GM20431 (cell line): ENCODE data around the gene ABR.
"Not testable (repeated sequence)": the region's sequence is repeated elsewhere in the genome, so short reads cannot be mapped to it uniquely, and the experiment has no call there.

Experiments
- in situ Hi-C: fragments of 300-500 bp; cut with MseI, MboI; formaldehyde crosslinking; loops from one replicate; pipeline ENCODE4 v1.15.0; 2020; ENCODE audit warnings: low sequenced_read_pairs; ENCODE audit not compliant: unreplicated experiment

Gene ABR

DNA sequence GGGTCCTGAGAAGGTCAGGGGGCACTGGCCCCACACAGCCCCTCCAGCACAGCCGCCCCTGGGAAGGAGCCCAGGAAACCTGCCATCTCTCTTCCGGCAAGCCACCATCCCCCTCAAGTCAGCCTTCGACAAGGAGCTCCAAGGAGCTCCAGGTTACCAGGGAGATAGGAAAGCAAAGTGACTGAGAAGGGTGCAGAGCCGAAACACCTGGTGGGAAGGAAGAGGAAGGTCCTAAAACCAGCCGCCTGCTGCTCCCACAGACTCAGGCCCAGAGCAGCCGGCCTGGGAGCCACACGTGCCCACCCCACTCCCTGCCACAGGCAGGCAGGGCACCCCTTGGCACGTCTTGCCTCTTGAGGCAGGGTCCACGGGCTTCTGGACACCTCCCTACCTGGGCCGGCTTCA is 102.2 kb downstream of the ABR start:
- in situ Hi-C loops = no loop called here

DNA sequence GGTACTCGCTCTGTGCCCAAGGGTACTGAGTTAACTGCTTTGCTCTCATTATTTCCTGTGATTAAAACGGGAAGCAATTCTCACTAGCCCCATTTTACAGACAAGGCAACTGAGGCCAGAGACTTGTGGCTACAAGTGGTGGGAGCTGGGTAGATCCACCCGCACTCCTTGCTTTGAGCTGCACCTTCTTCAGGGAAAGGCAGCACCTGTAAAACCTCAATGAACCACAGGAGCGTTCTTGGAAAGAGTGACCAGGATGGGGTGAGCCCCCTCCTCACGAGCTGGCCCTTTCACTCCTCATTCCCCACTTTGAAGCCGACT is 102.8 kb downstream of the ABR start:
- in situ Hi-C loops = no loop called here

DNA sequence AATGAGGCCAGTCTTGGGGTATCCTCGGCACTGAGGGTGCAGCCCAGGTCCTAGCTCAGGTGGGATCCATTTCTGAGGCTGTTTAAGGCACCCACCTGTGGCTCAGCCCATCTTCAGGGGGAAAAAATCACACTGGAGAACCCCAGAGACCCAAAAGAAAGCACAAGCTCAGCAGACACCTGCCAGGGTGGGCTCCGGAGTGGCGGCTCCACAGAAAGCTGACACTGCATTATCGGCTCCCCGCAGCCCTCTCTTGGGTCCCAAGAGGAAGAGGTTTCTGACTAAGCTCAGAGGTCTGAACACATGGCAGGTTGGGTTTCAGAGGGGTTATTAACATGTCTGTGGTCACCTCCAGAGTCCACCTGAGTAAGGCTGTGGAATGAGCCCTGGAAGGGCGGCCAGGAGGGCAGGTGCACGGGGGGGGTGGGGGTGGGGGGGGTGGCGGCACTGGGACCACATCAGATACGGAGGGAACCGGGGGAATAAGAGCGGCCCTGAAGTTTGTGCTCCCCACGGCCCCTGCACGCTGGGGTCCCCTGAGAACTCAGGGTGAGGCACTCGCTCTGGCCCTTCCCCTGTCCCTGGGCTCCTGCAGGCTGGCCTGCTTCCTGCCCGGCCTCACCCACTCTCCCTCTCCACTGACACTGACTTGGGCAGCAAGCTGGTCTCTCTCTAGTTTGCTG is 103.3 kb downstream of the ABR start:
- in situ Hi-C loops = no loop called here

DNA sequence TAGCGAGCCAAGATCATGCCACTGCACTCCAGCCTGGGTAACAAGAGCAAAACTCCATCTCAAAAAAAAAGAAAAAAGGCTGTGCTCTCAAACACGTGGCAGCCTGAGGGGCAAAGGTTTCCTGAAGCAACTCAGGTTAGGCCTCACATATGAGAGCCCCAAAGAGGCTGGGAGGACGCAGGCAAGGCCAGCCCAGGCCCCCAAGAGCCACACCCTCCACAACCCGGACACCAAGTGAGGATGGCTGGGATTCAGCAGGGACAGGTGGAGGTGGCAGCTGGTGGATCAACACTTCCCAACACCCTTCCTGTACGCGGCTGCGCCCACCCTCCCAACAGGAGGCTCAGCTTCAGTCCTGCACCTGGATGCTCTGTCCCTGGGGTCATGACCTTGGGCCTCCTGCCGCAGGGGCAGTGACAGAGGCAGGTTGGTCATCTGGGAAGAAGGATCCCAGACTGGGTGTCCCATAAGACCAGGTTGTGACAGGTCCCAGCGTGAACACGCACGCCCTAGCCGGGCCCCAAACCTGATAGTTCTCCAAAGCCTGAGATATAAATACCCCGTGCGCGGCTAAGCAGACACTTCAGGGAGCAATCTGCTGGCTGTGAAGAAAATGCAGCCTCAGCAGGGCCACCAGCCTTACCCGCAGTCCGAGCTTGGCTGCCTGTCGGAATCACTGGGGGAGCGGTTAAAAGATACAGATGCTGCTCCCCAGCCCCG is 104.7 kb downstream of the ABR start:
- in situ Hi-C loops = no loop called here

DNA sequence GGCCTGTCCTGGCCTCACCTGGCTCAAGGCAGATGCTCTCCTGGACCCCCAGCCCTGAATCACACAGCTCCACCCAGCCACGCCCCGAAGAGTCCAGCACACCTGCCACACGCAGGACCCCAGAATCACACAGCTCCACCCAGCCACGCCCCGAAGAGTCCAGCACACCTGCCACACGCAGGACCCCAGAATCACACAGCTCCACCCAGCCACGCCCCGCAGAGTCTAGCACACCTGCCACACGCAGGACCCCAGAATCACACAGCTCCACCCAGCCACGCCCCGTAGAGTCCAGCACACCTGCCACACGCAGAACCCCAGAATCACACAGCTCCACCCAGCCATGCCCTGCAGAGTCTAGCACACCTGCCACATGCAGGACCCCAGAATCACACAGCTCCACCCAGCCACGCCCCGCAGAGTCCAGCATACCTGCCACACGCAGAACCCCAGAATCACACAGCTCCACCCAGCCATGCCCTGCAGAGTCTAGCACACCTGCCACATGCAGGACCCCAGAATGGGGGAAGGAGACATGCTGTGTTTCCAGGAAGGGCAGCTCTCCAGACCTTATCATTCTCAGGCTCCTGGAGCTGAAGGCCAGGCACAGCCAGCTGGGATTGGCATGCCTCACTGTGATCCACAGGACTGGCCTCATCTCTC is 105.7 kb downstream of the ABR start:
- in situ Hi-C loops = not testable (repeated sequence)

DNA sequence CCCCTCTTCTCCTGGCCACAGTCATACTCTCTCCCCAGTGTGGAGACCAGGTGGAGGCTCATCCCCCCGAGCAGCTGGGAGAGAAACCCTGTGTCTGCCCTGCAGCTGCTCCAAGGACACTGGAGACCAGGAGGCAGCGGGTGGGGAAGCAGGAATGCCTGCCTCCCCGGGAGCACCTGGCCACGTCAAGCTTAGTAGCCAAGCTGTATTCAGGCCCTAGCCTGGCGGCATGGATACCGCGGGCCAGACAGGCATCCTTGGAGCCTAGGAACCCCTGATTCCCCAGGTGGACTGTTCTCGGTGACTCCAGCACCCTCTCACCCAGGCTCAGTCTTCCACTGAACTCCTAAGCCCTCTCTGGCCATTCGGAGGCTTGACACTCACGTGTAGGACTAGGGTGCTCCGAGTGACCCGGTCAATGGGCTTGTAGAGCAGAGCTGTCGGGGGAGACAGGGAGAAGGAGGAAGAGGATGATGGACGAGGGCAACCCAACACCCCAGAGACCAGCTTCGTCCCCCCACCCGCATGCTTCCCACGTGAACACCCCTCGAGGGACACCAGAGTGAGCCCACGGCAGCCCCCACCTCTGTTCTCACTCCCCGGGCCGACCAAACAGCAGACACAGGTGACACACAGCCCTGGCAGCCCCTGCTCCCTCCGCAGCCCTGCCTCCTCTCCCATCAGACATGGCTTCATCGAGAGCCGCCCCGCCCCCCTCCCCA is 106.4 kb downstream of the ABR start:
- in situ Hi-C loops = no loop called here

DNA sequence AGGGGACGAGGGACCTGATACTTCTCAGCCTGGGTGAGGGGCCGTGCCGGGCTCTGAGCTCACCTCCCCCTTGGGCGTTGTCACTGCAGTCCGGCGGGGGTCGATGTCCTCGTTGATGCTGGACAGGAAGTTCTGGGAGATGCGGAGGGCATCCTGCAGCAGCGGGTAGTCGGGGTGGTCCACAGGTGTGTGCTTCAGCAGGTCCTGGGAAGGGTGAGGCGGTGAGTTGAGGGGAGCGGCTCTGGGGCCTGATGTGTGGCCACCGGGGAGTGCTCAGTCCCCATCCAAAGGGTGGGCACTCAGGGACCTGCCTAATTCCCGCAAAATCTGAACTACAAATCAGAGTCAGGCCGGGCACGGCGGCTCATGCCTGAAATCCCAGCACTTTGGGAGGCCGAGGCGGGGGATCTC is 107.2 kb downstream of the ABR start:
- in situ Hi-C loops = no loop called here

DNA sequence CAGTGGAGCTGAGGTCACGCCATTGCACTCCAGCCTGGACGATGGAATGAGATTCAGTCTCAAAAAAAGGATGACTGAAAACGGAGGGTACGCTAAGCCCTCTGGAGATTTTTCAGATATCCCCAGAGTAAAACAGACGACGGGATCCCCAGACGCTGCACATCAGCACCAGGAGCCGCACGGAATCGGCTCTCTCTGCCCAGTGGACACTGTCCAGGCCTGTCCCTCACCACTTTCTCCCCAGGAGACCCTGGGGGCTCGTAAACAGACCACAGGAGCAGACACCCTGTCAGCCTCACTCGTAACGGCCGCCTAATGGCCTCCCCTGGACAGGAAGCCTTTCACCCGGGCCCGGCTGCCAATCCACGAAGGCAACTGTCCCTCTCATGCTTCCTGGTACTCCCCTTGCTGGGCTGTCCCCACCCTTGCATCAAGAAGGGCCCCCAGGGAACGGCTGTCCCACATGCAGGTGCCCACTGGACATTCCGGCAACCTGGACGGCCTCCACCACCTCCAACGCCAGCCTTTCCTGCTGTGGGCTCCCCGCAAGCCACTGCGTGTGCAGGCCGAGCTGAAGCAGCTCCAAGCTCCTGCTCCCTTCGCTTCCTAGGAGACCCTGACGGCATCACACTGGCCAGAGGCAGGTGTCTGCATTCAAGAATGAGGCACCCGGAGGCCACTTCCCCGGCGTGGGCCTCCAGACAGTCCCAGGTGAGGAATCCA is 108.5 kb downstream of the ABR start:
- in situ Hi-C loops = no loop called here

DNA sequence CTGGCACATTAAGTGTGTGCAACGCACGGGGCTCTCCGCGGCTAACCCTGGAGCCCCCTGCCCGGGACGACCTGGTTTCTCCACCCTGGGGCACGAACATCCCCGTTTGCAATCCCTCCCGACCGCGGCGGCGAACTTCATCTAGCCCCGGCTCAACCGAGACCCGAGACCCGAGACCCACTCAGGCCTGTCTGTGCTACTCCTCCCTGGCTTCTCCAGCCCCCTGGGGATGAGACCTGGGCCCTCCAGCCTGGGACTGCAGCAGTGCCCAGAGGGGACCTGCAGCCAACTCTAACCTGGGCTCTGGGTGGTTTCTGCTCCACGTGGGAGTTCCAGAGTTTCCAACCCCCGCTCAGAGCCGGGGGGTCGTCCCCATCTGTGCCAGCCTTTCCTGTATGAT is 109.4 kb downstream of the ABR start:
- in situ Hi-C loops = no loop called here

DNA sequence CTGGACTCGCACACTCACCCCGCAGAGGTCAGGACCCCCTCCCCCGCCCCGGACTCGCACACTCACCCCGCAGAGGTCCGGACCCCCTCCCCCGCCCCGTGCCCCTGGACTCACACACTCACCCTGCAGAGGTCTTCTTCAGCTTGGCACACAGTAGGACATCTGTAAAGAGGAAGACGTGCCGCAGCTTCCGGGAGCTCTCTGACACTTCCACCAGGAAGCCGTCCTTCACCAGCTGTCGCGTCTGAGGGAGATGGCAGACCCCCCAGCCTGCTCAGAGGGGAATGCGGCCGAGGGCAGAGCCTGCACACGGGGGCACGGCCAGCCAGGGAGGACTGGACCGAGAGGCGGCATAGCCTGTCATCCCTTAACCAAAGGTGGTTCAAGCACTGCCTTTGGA is 109.9 kb downstream of the ABR start:
- in situ Hi-C loops = no loop called here

DNA sequence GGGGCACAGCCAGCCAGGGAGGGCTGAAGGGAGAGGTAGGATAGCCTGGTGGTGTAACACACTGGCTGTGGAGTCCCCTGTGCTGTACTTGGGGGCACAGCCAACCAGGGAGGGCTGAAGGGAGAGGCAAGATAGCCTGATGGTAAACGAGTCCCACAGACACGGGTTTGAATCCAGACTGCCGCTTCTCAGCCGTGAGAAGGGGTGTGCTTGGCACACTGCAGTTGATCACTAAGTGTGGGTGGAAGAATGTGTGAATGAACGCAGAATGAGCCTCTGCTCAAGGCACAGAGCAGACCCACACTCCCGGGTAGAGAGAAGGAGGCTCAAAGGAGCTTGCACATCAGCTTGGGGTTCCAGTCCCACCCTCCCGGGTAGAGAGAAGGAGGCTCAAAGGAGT is 111.4 kb downstream of the ABR start:
- in situ Hi-C loops = no loop called here

DNA sequence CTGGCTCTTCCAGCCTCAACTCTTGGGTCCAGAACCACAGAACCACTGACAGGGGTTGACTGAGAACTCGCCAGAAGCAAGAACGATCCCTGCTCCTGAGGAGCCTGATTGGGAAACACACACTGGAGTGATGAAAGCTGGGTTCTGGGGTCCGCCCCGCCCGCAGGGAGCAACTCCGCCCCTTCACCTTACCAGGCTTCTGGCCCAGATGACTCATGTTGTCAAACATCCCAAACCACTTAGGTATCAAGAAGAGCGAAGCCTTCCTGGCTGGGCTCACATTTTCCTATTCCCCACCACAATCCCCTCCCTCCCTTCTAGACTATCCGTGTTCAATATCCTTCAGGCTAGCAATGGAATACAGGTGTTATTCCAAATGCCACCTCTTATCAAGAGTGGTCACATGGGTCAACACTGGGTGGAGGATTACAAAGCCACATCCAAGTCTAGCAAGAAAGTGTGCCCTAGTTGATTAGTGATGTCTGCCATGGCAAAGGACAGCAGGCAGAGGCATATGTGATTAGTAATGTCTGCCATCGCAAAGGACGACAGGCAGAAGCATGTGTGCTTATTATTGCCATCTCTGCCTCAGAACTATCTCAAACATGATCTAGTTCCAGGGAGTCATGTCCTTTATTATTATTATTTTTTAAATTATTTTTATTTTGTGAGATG is 112.4 kb downstream of the ABR start:
- in situ Hi-C loops = no loop called here

DNA sequence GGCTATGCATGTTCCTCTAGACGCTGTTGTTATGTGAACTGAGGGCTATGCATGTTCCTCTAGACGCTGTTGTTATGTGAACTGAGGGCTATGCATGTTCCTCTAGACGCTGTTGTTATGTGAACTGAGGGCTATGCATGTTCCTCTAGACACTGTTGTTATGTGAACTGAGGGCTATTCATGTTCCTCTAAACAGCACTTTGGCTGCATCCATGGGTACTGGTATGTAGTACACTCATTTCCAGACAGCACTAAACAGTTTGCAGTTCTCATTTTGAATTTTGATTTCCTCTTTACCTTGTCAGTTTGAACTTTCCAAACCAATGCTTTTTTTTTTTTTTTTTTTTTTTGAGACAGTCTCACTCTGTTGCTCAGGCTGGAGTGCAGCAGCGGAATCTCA is 114.4 kb downstream of the ABR start:
- in situ Hi-C loops = not testable (repeated sequence)

DNA sequence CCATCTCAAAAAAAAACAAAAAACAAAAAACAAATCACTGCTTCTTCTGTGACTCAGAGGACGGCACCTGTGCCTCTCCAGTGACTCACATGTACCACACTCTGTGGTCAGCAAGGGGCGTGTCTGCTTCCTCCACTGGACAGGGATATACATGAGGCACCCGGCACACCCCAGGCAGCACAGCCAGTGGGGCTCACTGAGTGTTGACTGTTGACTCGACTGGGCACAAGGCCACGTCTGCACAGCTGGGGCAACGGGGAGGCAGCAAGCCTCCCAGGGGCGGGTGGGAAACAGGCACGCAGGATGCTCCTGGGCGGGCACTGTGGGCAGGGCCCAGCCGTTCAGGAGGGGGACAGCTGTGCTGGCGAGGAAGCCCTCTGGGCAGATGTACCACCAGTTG is 118.8 kb downstream of the ABR start:
- in situ Hi-C loops = no loop called here

DNA sequence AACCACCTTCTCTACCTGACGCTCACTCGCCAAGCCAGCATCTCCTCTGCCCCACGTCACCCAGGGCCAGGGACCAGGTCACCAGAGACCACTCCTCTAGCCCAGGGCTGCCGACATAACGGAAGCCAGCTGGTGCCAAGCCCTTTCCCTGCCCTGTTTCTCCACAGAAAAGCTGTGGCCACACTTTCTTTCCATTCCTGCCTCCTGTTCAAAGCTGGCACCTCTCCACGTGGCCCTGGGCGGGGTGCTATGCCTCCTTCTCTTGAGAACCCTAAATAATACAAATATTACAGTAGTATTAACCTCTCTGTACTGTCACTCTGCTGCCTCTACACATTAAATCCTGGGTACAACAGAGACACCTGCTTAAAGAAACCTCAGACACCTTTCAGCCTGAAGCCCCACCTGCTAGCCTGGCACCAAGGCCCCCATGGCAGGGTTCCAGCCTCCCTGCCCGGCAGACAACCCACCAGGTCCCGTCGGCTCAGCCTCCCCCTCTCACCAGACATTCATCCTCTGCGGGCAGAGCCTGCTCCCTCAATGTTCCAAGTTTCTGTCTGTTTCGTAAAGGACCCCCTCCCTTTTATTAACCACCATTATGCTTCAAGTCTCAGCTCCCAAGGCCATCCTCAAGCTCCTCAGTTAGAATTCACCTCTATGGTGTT is 120.5 kb downstream of the ABR start:
- in situ Hi-C loops = no loop called here

DNA sequence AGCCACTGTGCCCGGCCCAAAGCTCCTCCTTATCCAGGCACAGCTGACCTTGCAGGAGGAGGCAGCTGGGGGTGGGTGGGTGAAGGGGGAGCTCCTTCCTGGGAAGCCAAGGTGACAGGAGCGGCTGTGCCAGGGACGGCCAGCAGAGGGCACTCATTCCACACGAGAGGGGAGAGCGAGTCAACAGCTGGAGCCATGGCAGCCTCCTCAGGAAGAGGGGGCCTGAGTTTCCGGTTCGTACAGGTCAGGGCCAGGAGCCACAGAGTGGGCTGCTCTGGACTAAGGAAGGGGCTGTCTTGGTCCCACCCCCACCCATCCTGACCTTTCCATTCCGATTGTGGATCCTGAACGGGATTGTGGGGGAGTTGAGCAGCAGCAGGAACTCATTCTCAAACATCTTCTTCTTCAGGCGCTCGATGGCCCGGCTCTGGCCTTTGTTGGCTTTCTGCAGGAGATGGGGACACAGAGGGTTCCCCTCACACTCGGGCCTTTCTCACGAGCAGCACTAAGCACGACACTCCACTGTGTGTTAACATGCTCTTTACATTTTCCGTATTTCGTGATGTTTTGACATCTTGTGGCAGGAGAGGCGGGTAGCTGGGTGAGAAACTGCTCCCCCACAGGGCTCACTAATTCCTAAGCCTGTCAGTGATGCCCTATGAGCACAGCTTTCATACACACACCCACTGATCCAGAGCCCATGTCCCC is 121.2 kb downstream of the ABR start:
- in situ Hi-C loops = no loop called here

DNA sequence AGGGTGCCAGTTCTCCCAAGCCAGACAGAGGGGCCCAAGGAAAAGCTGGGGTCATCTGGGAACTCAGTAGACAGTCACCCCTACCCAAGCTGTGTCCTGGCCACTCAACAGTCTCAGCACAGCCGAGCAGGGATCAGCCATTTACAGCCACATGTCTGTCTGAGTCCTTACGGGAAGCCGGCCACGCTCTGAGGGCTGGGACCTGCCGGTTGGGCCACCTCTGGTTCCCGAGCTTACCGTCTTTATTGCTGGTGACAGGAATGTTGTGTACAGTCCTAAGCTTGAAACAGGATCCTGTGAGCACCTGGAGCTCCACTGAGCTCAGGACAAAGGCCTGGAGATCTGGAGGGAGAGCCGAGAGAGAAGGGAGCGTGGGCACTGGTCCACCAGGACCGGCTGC is 123.0 kb downstream of the ABR start:
- in situ Hi-C loops = no loop called here

DNA sequence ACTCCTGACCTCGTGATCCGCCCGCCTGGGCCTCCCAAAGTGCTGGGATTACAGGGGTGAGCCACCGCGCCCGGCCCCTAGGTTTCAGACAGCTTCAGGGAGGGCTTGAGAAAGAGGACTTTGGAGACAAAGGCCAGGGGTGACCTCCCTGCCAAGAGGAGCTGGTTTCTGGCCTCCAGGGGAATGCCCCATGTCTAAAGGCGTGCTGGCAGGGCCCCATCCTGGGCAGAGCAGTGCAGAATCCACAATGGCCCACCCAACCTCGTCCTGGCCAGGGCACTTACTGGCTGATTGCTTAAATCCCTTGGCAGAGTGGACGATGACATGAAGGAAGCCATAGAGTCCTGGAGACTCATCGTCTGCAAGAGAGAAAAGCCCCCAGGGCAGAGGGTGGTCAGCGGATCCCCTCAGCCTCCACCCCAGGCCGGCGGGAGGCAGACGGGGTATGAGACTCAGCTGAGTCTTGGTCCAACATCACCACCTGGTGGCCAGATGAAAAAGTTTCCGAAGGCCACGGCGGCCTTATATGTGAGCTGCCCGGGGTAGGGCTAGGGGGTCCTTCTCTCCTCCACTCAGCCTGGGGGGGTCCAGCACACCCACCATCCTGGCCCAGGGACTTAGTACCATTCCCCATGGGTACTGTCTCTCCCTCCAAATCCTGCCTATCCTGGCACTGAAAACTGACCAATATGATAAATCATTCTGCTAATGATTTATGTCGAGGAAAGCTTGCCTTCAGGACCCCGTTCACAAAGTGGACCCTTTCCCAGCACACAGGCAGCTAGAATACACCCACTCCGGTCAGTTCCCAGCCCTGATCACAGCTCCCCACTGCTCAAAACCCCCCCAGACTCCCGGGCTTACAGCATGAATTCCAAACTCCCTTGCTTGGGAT is 123.8 kb downstream of the ABR start:
- in situ Hi-C loops = no loop called here
